NT2/D1 (cell line): ENCODE measurements around the gene GABBR2.

ENCODE experiments used
- DNase-seq: peaks from one replicate; pipeline ENCODE4 v3.0.0-alpha.2; 2011; ENCODE audit warnings: low read depth, low spot score
- H3K27me3 ChIP-seq: 2 replicates; pipeline ENCODE4 v1.6.0; 2011; ENCODE audit warnings: mild to moderate bottlenecking; ENCODE audit not compliant: insufficient read length, insufficient read depth
- H3K36me3 ChIP-seq: 2 replicates; pipeline ENCODE4 v1.6.1; 2011; ENCODE audit warnings: mild to moderate bottlenecking, low read length, mixed read lengths; ENCODE audit not compliant: insufficient read depth, insufficient read length
- H3K4me1 ChIP-seq: 2 replicates; pipeline ENCODE4 v1.5.1; 2011; ENCODE audit not compliant: insufficient read depth, insufficient read length
- H3K4me3 ChIP-seq: 2 replicates; pipeline ENCODE4 v1.5.1; 2011; ENCODE audit warnings: low read depth; ENCODE audit not compliant: insufficient read length
- H3K9ac ChIP-seq: 2 replicates; pipeline ENCODE4 v1.6.0; 2011; ENCODE audit warnings: low read depth; ENCODE audit not compliant: insufficient read length
- H3K9me3 ChIP-seq: 2 replicates; pipeline ENCODE4 v1.5.1; 2011; ENCODE audit warnings: mild to moderate bottlenecking, low read length; ENCODE audit not compliant: insufficient read depth
- SUZ12 ChIP-seq: IDR thresholded peaks from 2 replicates; pipeline ENCODE4 v1.6.1; 2011; ENCODE audit not compliant: insufficient read length, insufficient read depth; ENCODE audit errors: extremely low read depth
- YY1 ChIP-seq: IDR thresholded peaks from 2 replicates; pipeline ENCODE4 v1.6.1; 2011; ENCODE audit not compliant: insufficient read length, insufficient read depth
- ZNF274 ChIP-seq: IDR thresholded peaks from 2 replicates; pipeline ENCODE4 v1.6.1; 2011; ENCODE audit warnings: mild to moderate bottlenecking, low read depth, low read length

Gene GABBR2

GRCh38 chr9:98551511-98552286 is 157.0 kb downstream of the GABBR2 start:
- peak; percentile 5 for DNase-seq

GRCh38 chr9:98550206-98550820 is 158.4 kb downstream of the GABBR2 start:
- Histone ChIP-seq H3K36me3 (no peaks in the 10 kb centered on the region), H3K4me1 (peaks cover 4% of the 10 kb centered on the region), H3K9me3 (no peaks in the 10 kb centered on the region), H3K9ac (no peak overlapping the region), H3K27me3 (no peaks in the 10 kb centered on the region), H3K4me3 (no peak overlapping the region)
- no peak for DNase-seq
- no peak for TF ChIP-seq YY1
- no peak for TF ChIP-seq SUZ12
- no peak for TF ChIP-seq ZNF274

More at GRCh38 chr9:98551511-98552286, 157.0 kb downstream of the GABBR2 start:
- Histone ChIP-seq H3K9me3 (no peaks in the 10 kb centered on the region), H3K27me3 (no peaks in the 10 kb centered on the region), H3K4me1 (peaks cover 4% of the 10 kb centered on the region), H3K4me3 (no peak overlapping the region), H3K9ac (peak overlapping the region; percentile 7), H3K36me3 (no peaks in the 10 kb centered on the region)
- TF ChIP-seq SUZ12 (no peak), ZNF274 (no peak), YY1 (no peak)

GRCh38 chr9:98549401-98549800 is 159.3 kb downstream of the GABBR2 start:
- H3K27me3 ChIP-seq, result no peaks in the 10 kb centered on the region
- peaks cover 4% of the 10 kb centered on the region for H3K4me1 ChIP-seq
- TF ChIP-seq SUZ12, result no peak
- no peak for TF ChIP-seq YY1
- no peak for TF ChIP-seq ZNF274
- no peak overlapping the region for H3K9ac ChIP-seq
- no peak overlapping the region for H3K4me3 ChIP-seq
- DNase-seq, result no peak
- H3K9me3 ChIP-seq, result no peaks in the 10 kb centered on the region
- H3K36me3 ChIP-seq, result no peaks in the 10 kb centered on the region

- Histone ChIP-seq H3K4me3 (no peak overlapping the region), H3K9ac (no peak overlapping the region), H3K9me3 (no peaks in the 10 kb centered on the region), H3K4me1 (peaks cover 4% of the 10 kb centered on the region), H3K27me3 (no peaks in the 10 kb centered on the region), H3K36me3 (no peaks in the 10 kb centered on the region)
- no peak for DNase-seq
- TF ChIP-seq ZNF274, result no peak
- TF ChIP-seq YY1, result no peak
- TF ChIP-seq SUZ12, result no peak
Measured at GRCh38 chr9:98547606-98548005, 161.1 kb downstream of the GABBR2 start.

GRCh38 chr9:98545021-98545420 is 163.7 kb downstream of the GABBR2 start:
- H3K36me3 ChIP-seq, result no peaks in the 10 kb centered on the region
- no peaks in the 10 kb centered on the region for H3K9me3 ChIP-seq
- H3K27me3 ChIP-seq, result no peaks in the 10 kb centered on the region
- peaks cover 3% of the 10 kb centered on the region for H3K4me1 ChIP-seq
- TF ChIP-seq ZNF274 (no peak), YY1 (no peak), SUZ12 (no peak)
- H3K4me3 ChIP-seq, result no peak overlapping the region
- no peak for DNase-seq
- no peak overlapping the region for H3K9ac ChIP-seq

GRCh38 chr9:98541684-98542230 is 167.0 kb downstream of the GABBR2 start:
- no peak for TF ChIP-seq ZNF274
- no peak for TF ChIP-seq YY1
- TF ChIP-seq SUZ12, result no peak
- no peaks in the 10 kb centered on the region for H3K36me3 ChIP-seq
- H3K4me3 ChIP-seq, result no peak overlapping the region
- no peak for DNase-seq
- no peaks in the 10 kb centered on the region for H3K27me3 ChIP-seq
- H3K9me3 ChIP-seq, result no peaks in the 10 kb centered on the region; the same call in 1 of the 2 replicates
- H3K9ac ChIP-seq, result no peak overlapping the region
- peaks cover 6% of the 10 kb centered on the region for H3K4me1 ChIP-seq

GRCh38 chr9:98540476-98540875 is 168.3 kb downstream of the GABBR2 start:
- no peak overlapping the region for H3K4me3 ChIP-seq
- H3K9me3 ChIP-seq, result no peaks in the 10 kb centered on the region; the same call in 1 of the 2 replicates
- TF ChIP-seq ZNF274 (no peak), SUZ12 (no peak), YY1 (no peak)
- no peaks in the 10 kb centered on the region for H3K27me3 ChIP-seq
- no peak for DNase-seq
- peaks cover 6% of the 10 kb centered on the region for H3K4me1 ChIP-seq
- H3K36me3 ChIP-seq, result no peaks in the 10 kb centered on the region
- no peak overlapping the region for H3K9ac ChIP-seq
